ENCODE measurements around the gene SDK1. TPM values are rescaled to one million over a fixed set of nuclear protein-coding genes. Genes with fewer than 3 reads are reported as not detected.

Gene SDK1
- total and polyA plus RNA-seq, 4 donors: 0.12 to 0.47 (median 0.36) TPM

- no peak for DNase-seq (ENCODE audit: low spot score)
- Histone ChIP-seq H3K4me3 (ENCODE audit: low read depth in 1 of 3, low read length in 3 of 3) (no peak overlapping the region), H3K4me1 (ENCODE audit: control insufficient read depth in 4 of 4, insufficient read depth in 4 of 4, low read length in 3 of 4) (no peaks in the 10 kb centered on the region), H3K9ac (ENCODE audit: low read depth in 1 of 2, low read length in 2 of 2) (no peak overlapping the region), H3K27ac (ENCODE audit: low read depth in 1 of 2, low read length in 2 of 2) (no peak overlapping the region), H3K27me3 (ENCODE audit: control insufficient read depth in 4 of 4, insufficient read depth in 4 of 4, low read length in 3 of 4) (no peaks in the 10 kb centered on the region), H3K9me3 (ENCODE audit: control insufficient read depth in 4 of 4, low read length in 3 of 4) (no peaks in the 10 kb centered on the region), H3K36me3 (ENCODE audit: control insufficient read depth in 4 of 4, insufficient read depth in 3 of 4, low read depth in 1 of 4, low read length in 3 of 4) (no peaks in the 10 kb centered on the region)
- TF ChIP-seq, protein P1, sequence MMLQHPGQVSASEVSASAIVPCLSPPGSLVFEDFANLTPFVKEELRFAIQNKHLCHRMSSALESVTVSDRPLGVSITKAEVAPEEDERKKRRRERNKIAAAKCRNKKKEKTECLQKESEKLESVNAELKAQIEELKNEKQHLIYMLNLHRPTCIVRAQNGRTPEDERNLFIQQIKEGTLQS (IDR thresholded peaks at IDR 0.05): no peak
- TF ChIP-seq RAD21 (IDR thresholded peaks at IDR 0.05): no peak
- no peak for TF ChIP-seq REST (IDR thresholded peaks at IDR 0.05)
- TF ChIP-seq, protein P2, sequence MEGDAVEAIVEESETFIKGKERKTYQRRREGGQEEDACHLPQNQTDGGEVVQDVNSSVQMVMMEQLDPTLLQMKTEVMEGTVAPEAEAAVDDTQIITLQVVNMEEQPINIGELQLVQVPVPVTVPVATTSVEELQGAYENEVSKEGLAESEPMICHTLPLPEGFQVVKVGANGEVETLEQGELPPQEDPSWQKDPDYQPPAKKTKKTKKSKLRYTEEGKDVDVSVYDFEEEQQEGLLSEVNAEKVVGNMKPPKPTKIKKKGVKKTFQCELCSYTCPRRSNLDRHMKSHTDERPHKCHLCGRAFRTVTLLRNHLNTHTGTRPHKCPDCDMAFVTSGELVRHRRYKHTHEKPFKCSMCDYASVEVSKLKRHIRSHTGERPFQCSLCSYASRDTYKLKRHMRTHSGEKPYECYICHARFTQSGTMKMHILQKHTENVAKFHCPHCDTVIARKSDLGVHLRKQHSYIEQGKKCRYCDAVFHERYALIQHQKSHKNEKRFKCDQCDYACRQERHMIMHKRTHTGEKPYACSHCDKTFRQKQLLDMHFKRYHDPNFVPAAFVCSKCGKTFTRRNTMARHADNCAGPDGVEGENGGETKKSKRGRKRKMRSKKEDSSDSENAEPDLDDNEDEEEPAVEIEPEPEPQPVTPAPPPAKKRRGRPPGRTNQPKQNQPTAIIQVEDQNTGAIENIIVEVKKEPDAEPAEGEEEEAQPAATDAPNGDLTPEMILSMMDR (IDR thresholded peaks at IDR 0.05; ENCODE audit: low read depth, low read length, missing input control): no peak
- TF ChIP-seq EGR1 (IDR thresholded peaks at IDR 0.05; ENCODE audit: low read depth in 2 of 2): no peak
- no peak for TF ChIP-seq HNF4A (conservative IDR thresholded peaks at IDR 0.05)
- TF ChIP-seq RXRA (IDR thresholded peaks at IDR 0.05): no peak
- TF ChIP-seq YY1 (IDR thresholded peaks at IDR 0.05): no peak
- no peak for TF ChIP-seq JUND (IDR thresholded peaks at IDR 0.05)
- no peak for TF ChIP-seq NR2F2 (IDR thresholded peaks at IDR 0.05)
- TF ChIP-seq FOXA1 (IDR thresholded peaks at IDR 0.05): no peak
- TF ChIP-seq MAX (IDR thresholded peaks at IDR 0.05): no peak
- no peak for TF ChIP-seq SP1 (IDR thresholded peaks at IDR 0.05)
- TF ChIP-seq TAF1 (conservative IDR thresholded peaks at IDR 0.05): no peak
- no peak for TF ChIP-seq HNF4G (IDR thresholded peaks at IDR 0.05)
- TF ChIP-seq GABPA (IDR thresholded peaks at IDR 0.05 in 1 of 2, conservative IDR thresholded peaks at IDR 0.05 in 1 of 2): no peak
- TF ChIP-seq ZBTB33 (IDR thresholded peaks at IDR 0.05): no peak
- 85% methylated on average over 7 of the region's 7 CpGs for WGBS
Observed at GRCh38 chr7:3655635-3656034, 354.6 kb downstream of the SDK1 start.

GRCh38 chr7:3657206-3657605, 356.2 kb downstream of the SDK1 start:
- no peak for DNase-seq (ENCODE audit: low spot score)
- Histone ChIP-seq H3K9ac (ENCODE audit: low read depth in 1 of 2, low read length in 2 of 2) (no peak overlapping the region), H3K9me3 (ENCODE audit: control insufficient read depth in 4 of 4, low read length in 3 of 4) (no peaks in the 10 kb centered on the region), H3K4me1 (ENCODE audit: control insufficient read depth in 4 of 4, insufficient read depth in 4 of 4, low read length in 3 of 4) (no peaks in the 10 kb centered on the region), H3K27me3 (ENCODE audit: control insufficient read depth in 4 of 4, insufficient read depth in 4 of 4, low read length in 3 of 4) (peaks cover 0 to 1% (median 0%) of the 10 kb centered on the region in 4 donors), H3K4me3 (ENCODE audit: low read depth in 1 of 3, low read length in 3 of 3) (no peak overlapping the region), H3K36me3 (ENCODE audit: control insufficient read depth in 4 of 4, insufficient read depth in 3 of 4, low read depth in 1 of 4, low read length in 3 of 4) (no peaks in the 10 kb centered on the region), H3K27ac (ENCODE audit: low read depth in 1 of 2, low read length in 2 of 2) (no peak overlapping the region)
- WGBS: 83% methylated on average over 6 of the region's 6 CpGs
- TF ChIP-seq JUND (IDR thresholded peaks at IDR 0.05) (no peak), HNF4G (IDR thresholded peaks at IDR 0.05) (no peak), EGR1 (IDR thresholded peaks at IDR 0.05; ENCODE audit: low read depth in 2 of 2) (no peak), FOXA2 (IDR thresholded peaks at IDR 0.05) (no peak)

Measured in liver (tissue), 9 donors.